GM19238 (cell line): Measurements from ENCODE around the gene TM7SF2.
A peak's percentile ranks its signal among the peaks of the same experiment; 100 is the strongest.
"Not testable (repeated sequence)": the region's sequence is repeated elsewhere in the genome, so short reads cannot be mapped to it uniquely, and the experiment has no call there.

Experiments used
- DNase-seq: peaks from one replicate; pipeline ENCODE4 v3.0.0; 2011; ENCODE audit warnings: low spot score; ENCODE audit not compliant: insufficient read length

The TM7SF2 gene

GRCh38 chr11:65128182-65129145 lies 16.8 kb downstream of the TM7SF2 start:
- no peak for DNase-seq

- DNase-seq: no peak
Measured at GRCh38 chr11:65129649-65130441, 18.2 kb downstream of the TM7SF2 start.

DNA sequence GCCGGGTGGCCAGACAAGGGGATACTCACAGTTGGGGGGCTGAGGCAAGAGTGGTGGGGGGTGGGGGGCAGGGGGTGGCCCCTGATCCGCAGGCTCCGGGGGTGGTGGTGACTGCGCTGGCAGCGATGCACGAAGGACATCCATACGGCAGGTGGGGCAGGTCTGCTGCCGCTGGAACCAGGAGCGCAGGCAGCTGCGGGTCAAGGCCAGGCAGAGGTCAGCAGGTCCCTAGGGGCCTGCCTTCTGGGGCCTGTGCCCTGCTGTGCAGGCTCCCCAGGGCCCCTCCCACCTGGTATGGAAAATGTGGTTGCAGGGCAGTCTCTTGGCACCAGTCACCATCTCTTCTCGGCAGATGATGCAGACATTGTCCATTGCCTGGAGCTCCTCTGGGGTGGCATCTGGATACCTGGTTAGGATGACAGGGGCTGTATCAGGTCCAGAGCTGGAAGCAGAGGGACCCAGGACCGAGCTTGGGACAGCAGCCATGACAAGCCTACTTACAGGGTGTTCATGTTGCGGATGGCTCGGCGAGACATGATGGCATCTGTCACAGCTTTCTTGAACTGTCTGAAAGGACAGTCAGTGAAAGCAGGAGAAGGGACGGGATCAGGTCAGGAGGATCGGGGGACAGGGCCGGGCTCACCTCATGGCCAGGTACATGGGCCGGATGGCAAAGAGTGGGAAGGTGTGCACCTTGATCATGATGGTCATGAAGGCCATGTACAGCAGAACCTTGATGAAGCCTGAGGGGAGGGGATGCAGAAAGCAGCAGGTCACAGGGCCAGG lies 19.2 kb downstream of the TM7SF2 start:
- DNase-seq: no peak

DNA sequence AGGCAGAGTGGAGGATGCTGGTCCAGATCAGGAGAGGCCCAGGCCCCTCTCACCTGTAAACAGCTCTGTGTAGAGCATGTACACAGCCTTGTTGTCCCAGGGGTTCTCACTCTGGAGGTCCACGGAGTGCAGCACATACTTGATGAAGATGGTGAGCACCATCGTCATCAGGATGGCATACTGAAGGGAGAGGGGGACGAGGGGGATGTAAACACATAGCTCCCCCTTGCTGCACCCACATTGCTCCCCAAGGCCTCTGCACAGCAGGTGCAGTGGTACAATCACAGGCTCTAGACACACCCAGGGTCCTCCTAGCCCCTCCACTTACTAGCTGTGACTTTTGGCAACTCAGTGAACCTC lies 19.7 kb downstream of the TM7SF2 start:
- DNase-seq: no peak

GRCh38 chr11:65131895-65132237 lies 20.2 kb downstream of the TM7SF2 start:
- DNase-seq: no peak

GRCh38 chr11:65132238-65132987 lies 20.7 kb downstream of the TM7SF2 start:
- no peak for DNase-seq

- no peak for DNase-seq
Measured at GRCh38 chr11:65132988-65133700, 21.5 kb downstream of the TM7SF2 start.

GRCh38 chr11:65133724-65134123 lies 22.1 kb downstream of the TM7SF2 start:
- DNase-seq: no peak

DNA sequence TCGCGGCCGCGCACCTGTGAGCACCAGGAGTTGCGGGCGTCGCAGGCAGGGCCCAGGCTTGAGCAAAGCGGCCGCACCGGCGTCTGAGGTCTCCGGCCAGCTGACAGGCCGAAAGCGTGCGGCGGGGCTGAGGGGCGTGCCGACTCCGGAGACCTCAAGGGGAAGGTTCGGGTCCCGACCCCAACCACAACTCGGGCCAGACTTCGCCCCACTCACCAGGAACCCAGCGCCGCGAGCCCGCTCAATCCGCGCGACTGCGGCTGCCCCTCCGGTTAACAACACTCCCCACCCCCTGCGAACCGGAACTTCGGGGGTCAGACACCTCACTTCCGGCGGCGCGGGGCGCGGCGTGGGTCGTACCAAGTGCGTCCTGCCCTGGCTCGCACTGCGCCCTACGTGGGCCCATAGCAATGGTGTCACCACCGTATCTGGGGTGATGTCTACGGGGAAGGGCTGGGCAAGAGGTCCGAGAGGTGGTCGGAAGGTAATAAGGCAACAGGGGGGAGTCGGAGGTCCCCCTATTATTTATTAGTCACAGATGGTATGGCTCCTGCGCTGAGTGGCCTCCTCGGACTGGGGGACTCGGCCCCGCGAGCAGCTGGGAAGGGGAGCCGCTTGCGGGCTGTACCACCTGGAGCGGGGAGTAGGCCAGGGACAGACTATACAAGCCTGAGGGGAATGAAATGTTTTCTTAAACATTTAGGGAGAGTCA lies 22.7 kb downstream of the TM7SF2 start, which contains the start of gene SYVN1:
TSS of gene SYVN1 (minus strand) at position 280 of the 712 bp plus-strand sequence. CDS start 918 bp downstream, outside the sequence.
- peak; percentile 89 for DNase-seq

DNA sequence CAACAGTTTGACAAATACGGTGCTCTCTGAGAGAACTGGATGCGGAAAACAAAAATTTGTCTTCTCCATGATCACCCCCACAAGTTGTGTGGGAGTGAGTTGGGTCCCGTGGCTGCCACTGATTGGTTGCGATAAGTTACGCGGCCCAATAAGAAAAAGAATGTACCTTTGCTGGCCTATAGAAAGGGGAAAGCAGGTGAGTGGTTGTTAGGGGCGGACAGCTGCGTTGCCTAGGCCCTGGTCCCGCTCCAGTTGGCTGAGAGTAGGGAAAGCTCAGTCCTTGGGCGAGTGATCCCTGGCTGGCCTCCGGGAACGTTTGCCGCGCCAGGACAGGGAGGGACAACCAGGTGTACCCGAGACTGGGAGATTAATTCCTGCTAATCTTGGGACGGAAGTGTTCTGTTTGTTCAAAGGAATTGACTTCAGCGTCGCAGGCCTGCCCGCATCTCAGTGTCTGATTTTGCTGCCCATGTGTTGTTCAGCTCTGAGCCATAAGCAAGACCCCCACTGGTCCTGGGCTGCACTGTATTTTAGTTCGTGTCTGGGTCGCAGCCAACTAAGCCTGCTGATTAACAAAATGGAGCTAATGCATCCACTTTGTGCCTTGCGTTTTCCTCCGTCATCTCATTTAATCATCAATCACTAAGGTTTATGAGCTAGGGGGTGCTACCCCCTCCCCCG lies 23.4 kb downstream of the TM7SF2 start:
- DNase-seq: peak; percentile 86

DNA sequence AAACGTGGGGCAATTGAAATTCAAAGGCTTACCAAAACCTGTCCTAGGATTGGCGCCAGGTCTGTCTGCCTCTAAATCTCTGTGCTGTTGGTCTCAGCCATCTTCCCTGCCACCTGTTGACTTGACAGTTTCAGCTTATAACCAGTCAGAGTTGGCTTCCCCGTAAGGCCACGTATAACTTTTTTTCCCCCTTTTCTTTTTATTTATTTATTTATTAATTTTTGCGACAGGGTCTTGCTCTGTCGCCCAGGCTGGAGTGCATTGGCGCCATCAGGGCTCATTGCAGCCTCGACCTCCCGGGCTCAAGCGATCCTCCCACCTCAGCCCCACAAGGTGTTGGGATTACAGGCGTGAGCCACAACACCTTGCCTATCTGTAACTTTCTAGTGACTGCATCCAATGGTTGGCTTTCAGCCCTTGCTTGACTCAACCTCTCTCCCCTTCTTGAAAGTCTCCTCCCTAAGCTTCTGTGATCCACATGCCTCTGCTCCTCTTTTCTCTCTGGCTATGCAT lies 24.0 kb downstream of the TM7SF2 start:
- DNase-seq: no peak

GRCh38 chr11:65136515-65137096 lies 24.9 kb downstream of the TM7SF2 start:
- no peak for DNase-seq

DNA sequence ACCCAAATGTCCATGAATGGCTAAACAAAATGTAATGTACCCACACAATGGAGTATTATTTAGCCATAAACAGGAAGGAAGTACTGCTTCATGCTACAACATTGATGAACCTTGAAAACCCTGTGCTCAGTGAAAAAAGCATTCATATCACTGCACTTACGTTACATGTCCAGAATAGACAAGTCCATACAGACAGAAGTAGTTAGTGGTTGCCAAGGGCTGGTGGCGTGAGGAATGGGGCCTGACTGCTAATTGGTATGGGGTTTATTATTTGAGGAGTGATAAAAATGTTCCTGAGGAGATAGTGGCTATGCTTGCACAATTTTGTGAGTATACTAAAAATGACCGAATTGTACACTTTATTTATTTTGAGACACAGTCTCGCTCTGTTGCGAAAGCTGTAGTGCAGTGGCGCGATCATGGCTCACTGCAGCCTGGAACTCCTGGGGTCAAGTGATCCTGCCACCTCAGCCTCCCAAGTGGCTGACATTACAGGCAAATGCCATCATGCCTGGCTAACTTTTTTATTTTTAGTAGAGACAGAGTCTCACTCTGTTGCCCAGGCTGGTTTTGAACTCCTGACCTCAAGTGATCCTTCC lies 30.3 kb downstream of the TM7SF2 start:
- DNase-seq: no peak

DNA sequence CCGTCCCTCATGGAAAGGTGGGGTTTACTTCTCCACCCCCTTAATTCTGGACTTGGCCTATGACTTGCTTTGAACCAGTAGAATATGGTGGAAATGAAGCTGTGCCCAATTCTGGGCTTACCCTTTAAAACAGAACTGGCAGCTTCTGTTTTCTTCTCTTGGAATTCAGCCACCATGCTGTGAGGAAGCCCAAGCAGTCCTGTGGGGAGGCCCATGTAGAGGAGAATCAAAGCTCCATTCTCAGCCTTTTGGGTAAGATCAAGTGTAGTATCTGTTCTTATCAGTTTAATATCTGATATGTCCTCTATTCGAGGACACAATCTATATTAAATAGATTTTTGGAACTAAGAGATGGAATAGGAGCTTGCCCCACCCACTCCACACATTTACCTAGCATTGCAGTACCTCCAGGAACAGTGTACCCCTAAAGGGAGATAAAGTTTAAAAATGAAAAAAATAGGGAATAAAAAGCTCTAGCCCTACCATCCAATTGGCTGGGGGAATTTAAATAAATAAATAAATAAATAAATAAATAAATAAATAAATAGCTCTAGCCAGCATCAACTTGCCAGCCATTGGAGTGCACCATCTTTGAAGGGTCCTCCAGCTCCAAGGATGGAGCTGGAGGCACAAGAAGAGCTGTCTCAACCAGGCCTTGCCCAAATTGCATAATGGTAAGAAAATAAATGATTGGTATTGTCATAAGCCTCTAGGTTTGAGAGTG lies 35.8 kb downstream of the TM7SF2 start:
- no peak for DNase-seq

DNA sequence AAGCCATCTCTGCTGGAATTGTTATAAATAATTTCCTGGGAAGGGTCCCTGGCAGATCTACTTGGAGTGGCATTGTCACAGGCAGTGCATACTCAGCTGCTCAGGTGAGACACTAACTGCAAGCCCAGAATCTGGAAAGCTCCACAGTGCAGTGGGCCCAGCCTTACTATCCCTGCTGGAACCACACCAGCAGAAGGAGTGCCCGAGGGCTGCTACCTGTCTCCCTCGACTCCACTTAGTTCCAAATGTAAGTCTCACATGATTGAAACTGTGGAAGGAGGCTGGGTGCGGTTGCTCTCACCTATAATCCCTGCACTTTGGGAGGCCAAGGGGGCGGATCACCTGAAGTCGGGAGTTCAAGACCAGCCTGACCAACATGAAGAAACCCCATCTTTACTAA lies 37.0 kb downstream of the TM7SF2 start:
- no peak for DNase-seq

DNA sequence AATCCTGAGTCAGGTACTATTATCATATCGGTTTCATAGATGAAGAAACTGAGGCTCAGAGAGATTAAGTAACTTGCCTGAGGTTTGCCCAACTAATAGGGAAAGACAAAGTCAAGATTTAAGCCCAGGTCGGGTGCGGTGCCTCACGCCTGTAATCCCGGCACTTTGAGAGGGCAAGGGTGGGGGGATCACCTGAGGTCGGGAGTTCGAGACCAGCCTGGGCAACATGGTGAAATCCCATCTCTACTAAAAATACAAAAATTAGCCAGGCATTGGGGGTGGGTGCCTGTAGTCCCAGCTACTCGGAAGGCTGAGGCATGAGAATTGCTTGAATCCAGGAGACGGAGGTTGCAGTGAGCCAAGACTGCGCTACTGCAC lies 38.4 kb downstream of the TM7SF2 start:
- not testable (repeated sequence) for DNase-seq

DNA sequence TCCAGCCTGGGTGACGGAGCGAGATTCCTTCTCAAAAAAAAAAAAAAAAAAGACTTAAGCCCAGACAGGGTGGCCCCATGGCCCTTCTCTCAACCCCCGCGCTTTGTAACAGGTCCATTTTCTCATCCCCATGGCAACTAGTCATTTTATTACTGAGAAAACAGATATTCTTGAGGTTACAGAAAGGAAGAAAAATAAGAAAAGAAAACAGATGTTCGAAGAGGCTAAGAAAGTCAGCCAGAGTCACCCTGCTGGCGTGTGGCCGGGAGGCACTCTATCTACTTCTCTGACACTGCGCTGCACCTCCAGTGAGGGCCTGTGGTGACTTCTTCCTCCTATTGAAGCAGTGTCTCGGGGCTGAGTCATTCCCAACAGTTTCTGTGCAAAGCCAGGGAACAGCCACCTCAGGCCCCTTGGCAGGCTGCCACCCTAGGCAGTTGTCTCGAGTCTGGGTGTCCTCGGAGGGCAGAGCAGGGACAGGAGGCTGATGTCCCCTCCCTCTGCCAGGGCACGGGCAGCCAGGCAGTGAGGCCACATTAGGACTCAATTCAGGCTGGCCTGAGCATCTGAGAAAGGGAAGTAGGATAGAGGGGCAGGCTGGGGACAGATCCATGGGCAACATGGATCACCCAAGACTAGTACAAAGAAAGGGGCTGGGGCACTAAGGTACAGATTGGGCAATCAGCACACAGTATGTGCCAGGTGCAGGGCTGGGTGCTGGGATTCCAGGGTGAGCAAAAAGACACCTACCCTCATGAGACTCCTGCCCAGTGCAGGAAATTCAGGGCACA lies 39.0 kb downstream of the TM7SF2 start:
- DNase-seq: no peak
